NCI-H345 treated with DMSO at 0.1 percent for 48 hours (cell line): ENCODE results near the gene NAMPT.
"Not testable (repeated sequence)": the region's sequence is repeated elsewhere in the genome, so short reads cannot be mapped to it uniquely, and the experiment has no call there.

Experiments used
- DNase-seq: peaks from one replicate; lab custom pipeline; 2025; ENCODE audit not compliant: unreplicated experiment; lab: John Stamatoyannopoulos, UW

NAMPT gene

DNA sequence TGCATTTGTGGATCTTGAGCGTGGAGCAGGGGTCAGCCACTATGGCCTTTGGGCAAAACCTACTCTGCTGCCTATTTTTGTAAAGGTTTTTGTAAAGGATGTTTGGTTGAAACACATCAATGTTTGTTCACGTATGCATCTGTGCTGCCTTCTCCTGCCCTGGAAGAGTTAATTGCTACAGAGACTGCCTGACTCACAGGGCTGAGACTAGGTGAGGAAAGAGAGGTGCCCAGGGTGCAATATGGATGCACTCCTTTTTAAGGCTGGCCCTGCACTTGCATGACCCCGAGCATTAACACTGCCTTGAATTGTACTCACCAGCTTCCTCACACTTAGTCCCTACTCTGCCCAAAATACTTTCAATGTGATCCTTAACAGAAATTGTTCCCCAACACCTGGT, 20.9 kb upstream of the NAMPT start:
- DNase-seq = no peak

DNA sequence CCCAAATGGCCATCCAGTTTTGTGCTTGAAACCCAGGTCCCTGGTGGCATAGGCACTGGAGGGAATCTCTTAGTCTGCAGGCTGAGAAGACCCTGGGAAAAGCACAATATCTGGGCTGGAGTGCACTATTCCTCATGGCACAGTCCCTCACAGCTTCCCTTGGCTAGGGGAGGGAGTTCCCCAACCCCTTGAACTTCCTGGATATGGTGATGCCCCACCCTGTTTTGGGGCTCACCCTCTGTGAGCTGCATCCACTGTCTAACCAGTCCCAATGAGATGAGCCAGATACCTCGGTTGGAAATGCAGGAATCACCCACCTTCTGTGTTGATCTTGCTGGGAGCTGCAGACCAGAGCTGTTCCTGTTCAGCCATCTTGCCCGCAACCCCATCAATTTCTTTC, 19.8 kb upstream of the NAMPT start:
- DNase-seq = no peak

DNA sequence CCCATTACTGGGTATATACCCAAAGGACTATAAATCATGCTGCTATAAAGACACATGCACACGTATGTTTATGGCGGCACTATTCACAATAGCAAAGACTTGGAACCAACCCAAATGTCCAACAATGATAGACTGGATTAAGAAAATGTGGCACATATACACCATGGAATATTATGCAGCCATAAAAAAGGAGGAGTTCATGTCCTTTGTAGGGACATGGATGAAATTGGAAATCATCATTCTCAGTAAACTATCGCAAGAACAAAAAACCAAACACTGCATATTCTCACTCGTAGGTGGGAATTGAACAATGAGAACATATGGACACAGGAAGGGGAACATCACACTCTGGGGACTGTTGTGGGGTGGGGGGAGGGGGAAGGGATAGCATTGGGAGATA, 13.8 kb upstream of the NAMPT start:
- DNase-seq = not testable (repeated sequence)

DNA sequence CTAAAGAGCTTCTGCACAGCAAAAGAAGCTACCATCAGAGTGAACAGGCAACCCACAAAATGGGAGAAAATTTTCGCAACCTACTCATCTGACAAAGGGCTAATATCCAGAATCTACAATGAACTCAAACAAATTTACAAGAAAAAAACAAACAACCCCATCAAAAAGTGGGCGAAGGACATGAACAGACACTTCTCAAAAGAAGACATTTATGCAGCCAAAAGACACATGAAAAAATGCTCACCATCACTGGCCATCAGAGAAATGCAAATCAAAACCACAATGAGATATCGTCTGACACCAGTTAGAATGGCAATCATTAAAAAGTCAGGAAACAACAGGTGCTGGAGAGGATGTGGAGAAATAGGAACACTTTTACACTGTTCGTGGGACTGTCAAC, 13.4 kb upstream of the NAMPT start:
- DNase-seq = not testable (repeated sequence)

DNA sequence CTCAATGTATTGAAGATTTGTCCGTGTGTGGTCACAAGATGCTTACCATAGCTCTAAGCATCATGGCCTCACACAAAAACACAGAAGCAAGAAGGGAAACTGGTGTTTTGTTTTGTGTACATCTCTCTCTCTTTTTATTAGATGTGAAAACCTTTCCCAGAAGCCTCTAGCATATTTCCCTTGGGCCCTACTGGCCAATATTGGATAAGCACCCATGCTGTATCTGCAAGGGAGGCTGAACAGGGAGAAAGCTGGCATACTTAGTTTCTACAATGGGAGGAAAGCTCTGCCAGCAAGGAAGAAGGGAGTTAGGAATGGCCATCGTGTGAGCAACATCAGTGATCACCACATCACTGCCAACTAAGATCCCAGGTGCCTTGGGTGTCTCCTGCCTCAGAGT, 9.6 kb upstream of the NAMPT start:
- no peak for DNase-seq

DNA sequence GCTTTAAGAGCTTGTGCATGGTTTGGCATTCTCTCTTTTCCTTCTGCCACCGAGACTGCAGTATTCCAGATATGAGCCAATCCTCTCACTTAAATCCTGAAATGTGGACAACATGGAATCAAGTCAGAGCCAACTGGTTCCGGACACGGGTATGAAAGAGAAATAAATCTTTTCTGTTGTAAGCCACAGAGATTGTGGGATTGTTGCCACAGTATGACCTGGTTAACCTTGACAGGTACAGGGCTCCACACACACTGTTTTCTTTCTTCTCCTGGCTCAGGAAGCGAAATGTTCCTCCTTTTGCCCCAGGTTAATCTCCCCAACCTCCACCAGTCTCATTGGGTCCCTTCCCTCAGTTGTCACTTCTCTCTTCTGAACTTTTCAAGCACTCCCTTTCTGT, 6.5 kb upstream of the NAMPT start:
- DNase-seq = no peak

DNA sequence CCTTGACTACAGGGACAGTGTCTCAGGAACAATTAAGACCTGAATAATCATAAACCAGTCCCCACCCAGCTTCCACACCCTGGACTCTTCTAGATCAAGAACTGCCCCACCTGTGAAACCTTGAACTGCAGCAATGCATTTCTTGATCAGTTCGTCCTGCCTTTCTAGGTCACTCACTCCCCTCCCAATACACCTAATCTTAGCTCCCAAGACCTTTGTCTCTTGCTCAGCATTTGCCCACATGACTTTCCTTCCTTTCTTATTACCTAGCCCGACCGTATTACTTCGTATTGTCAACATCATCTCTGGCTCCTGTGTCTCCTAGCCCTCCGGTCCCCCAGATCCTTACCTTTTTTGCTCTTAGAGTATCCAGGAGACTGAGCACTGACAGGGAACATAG, 5.5 kb upstream of the NAMPT start:
- no peak for DNase-seq

DNA sequence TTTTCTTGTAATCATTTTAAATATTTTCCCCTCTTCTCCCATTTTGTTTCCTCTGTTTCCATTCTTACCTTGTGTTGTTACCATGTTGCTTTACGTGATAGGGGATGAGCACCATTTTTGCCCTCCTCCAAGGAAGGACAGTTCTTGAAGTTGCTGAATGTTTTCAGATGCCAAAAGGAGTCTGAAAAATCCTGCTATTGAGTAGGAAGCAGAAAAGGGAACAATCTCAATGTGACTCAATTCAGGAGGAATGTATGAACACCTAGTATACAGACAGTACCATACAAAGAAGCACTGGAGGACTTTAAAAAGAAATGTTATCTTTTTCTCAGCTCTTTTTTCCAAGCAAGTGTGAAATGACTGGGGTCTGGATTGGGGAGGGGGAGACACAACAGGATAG, 5.1 kb upstream of the NAMPT start:
- DNase-seq = no peak

DNA sequence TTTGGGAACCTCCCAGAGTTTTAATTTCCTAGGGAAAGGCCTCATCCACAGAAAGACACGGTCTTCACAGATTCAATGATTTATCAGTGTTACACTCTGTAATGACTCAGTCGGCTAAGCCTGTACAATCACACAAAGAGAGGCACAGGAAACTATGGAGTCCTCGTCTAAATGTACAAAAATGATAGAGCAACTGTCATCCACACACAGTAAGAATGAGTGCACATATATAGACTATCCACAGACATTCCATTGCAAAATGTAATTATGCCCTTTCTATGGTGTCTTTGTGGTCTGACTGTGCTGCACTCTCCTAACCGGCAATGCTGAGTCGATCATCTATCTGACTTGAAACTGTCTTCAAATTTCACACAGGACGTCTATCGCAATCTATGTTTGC, 3.5 kb upstream of the NAMPT start:
- DNase-seq = no peak

DNA sequence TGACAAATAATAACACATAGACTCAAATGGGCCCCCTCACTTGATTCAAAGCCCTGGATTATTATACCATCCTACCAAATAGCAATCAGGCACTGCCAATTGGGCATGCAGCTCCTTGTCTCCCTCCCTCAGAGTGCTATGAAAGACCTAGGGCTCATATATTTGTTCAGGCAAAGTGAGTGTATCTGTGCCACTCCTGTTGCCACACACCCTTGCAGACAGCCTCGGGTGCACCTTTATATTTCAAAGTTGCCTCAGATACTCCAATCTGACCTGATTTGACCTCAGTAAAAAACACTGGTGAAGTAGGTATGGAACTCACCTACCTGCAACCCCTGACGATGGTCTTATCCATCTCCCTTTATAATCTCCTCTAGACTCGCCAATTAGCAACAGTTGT, 3.0 kb upstream of the NAMPT start:
- no peak for DNase-seq

DNA sequence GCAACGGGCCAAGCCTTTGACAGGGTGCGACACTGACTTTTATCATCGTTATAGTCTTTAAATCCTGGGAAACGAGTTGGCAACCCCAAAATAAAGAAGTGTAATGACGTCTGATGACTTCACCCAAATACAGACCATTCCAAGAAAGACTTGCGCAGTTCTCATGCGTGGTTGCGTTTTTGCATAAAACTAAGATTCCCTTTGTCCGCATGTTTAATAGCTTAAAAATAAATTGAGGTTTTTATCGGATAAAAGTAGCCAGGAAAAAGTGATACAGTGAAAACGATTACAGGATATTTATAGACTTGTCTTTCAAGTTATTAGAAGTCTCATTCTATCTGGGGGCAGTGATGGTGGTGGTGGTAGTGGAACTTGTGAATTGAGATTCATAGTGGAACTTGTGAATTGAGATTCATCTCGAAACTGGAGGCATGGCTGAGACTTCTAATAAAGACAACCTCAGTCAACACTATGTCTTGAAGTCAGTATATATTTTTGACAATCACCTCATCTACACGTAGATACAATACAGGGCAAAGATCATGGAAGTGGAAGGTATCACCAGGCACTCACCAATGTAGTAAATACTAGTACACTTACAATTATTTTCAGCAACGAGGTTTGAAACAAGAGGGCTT, 1.2 kb upstream of the NAMPT start:
- no peak for DNase-seq

DNA sequence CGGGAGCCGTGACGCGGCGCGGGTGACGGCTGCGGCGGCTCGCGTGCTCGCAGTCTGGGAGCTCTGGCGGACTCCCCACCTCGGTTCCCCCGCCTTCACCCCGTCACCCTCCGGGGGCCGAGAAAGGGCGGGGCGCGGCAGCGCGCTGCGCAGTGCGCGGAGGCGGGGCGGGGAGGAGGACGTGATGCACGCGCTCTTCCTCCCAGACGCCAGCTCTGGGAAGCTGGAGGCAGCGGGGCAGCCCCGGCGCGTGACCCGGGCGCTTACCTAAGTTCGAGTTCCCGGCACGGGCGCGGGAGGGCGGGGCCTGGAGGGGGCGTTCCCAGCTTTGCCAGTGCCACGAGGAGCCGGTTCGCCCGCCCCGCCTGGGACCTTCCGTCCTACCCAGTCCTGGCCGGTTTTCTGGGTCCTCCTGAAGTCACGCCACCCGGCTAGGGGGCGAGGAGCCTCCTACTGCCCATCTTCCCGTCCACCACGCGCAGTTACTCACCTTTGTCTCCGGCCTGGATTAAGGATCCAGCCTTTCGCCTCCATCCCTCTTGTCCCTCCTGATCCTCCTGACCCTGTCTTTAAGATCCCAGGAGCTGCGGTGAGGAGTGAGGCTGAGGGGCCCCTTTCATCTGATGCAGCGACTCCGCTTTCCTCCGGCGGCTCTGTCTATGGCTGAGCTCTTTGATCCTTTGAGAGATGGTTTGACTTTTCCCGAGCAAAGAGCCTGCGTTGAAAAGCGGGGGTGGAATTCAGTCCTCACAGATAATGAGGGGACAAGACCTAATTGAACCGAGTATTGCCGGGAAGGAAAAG, 470 bp upstream of the NAMPT start:
- DNase-seq = peak; percentile 98

DNA sequence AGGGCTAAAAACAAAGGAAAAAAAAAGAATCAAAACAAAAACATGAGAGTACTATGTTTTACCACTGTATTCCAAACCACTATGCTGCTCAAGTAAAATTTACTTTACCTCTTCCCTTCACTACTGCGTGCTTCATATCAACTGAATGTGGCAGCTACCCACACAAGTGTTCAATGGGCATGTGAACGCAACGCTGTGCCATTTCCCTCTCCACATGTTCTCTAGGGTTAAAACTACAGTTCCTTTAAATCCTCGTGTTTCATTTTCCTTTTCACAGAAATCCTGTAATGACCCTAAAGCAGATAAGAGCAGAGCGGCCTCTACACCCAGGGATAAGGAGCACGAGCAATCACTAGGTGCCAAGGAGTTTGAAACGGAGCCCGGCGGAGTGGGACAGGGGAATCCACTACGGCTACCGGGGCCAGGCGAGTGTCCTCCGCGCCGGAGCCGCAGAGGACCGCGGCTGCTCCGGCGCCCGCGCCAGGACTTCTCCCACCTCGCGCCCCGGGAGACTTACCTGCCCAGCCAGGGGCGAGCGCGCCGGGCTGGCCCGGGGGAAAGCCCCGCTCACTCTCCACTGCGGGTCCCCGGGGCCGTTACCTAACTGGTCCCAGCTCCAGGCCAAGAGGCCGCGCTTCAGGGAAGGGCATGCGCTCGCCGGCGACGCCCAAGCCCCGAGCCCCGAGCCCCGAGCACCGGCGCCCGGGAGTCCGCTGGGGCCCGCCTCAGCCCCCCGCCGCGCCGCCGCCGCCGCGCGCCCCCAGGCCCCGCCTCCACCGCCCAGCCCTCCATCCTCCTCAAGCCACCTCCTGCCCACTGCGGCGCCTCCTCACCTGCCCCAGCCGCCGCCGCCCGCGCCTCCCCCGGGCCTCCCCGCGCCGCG, 711 bp downstream of the NAMPT start:
- DNase-seq = peak; percentile 51

DNA sequence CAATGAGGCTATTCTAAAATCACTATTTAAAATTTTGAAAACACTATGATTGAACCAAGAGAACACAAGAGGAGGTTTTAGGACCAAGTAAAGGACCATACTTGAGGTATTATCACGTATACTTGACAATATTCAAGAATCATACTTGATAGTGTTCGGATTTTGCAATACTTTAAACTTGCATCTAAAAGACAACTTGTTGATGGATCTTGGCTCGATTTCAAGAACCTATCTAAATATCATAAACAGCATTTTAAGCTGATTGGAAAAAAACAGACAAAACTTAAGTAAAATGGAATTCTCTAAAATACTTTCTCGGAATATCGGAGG, 1.3 kb downstream of the NAMPT start:
- DNase-seq = no peak

DNA sequence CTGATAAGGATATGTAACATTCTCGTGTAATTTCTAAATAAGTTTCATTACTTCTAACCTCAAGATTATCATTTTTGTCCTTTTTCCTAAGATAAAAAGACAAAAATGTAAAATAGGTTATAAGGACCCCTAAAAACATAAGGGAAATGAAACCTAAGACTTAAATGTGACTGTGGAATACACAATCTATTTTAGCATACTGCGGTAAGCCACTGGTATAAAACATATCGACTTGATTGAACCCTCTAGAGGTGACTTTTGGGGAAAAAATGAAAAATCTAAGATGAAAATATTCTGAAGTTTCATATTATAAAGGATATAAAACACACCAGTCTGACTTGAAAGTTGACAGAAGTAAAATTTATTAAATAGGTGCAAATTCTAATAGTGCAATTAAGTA, 1.9 kb downstream of the NAMPT start:
- no peak for DNase-seq

DNA sequence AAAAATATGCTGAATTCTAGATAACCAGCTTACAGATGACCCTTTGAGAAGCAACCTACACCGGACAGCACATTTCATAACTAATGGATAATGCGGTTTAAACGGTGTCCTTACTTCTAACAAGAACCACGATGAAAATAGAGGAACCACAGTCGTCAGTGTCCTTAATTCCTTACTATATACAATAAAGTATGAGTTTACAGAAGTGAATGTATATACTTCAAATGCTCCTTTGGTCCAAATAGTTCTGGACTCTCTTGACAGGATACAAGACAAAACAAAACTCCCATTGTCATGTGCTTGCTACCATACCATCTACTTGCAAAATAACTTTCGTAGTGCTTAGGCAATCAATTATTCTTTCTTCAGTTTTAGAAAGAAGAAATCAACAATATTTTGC, 2.4 kb downstream of the NAMPT start:
- DNase-seq = no peak

DNA sequence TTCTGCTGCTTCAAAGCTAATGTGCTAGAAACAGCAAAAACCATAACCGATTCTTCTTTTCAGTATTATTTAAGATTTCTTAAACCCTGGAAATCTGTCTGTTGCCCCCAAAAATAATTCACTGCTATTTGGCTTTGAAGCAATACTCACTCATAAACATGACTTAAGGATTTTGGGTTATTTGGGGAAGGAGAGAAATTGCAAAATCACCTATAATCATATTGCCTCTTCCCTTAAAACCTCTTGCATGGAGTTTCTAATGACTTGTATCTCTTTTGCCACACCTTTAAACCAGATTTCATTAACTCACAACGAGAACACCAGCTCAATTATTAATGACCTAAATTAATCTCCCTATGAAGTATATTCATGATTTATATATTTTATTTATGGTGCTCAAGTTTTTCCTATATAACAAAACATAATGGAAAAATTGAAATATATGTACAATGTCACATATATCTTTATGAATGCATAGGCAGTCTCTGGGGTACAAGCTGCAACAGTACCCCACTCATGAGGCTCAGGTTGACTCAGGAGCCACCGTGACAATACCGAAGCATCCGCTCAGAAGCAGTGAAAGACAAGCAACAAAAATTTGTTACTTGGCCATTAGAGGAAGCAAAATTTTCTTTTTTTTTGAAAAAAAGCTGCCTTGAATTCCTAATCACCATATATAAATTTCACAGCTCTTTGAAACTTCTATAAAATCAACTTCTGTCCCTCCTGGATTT, 3.0 kb downstream of the NAMPT start:
- no peak for DNase-seq

DNA sequence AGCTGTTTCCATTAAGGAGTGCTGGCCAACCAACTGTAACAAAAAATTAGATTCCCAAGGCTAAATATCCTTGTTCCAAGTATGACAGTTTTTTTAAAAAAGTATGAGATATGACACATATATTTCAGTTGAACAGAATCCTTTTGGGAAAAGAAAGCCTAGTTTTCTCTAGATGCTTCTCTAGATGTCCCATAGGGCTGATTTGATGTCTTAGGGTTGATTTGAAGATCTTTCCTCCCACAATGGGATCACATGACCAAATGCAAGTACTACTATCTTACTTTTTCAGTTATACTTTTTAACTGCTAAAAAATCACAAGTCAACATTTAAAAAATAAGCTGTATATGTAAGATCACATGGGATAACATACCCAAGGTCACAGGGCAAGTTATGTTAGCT, 3.7 kb downstream of the NAMPT start:
- no peak for DNase-seq

DNA sequence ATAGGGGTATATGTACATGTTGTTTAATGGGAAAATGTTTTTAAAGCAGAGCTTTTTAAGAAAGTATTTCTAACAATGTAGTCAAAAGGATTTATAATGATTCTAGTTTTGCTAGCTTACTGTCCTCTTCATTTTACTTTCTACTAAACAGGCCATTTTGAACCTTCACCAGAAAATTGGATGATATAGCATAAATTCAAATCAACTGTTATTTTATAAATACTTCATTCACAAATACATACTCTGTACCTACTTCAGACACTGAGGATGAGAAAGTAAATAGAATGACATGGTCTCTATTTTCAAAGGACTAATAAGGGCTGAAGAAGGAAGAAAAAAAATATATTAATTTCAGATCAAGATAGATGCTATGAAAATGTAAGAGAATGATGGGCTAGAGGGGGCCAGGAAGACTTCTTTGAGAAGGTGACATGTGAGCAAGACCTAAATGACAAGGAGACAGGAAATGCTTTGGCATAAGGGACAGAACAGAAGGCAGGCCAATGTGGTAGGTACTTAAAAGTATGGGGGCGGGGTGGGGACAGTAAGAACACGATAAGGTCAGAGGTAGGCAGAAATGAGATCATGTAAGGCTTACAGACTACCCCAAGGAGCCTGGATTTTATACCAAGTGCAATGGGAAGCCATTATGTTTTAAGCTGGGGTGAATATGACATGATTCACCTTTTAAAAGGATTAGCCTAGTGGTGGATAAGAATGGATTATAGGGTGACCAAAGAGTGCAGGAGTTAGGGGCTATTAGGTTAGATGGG, 5.2 kb downstream of the NAMPT start:
- DNase-seq = no peak

DNA sequence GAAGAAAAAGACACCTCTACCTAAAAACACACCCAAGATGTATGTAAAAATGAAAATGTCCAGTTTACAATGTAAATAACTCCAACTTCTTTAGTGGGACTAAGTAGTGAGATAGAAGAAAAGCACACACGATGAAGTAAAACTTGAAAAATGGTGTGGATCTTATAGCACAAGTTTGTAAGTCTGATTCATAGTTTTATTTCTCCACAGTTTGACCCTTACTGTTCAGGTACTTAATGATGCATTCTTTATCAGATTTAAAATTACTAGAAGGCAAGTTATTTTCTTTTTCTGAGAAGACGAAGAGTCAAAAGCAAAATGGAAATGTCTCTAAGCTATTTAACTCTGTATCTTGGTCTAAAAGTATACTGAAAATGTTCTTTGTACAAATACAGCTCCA, 6.1 kb downstream of the NAMPT start:
- no peak for DNase-seq

DNA sequence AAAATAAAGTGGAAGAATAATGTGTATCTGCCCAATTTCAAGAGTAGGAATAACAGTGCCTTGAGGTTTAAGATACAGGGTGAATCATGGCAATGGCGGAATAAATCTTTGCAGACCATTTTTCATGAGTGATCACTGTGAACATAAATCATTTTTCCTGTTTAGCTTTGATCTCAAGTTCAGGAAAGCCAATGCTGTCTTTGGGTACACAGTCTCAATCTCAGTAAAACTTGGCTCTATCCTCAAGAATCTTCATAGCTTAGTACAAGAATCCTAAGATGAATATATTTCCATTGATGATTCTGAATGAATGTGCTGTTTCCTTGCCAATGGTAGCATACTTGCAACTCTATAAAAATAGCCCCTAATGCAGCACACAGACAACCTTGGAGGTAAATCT, 6.8 kb downstream of the NAMPT start:
- DNase-seq = no peak
